ENCODE measurements around the gene FGGY. TPM values are rescaled to one million over a fixed set of nuclear protein-coding genes. Genes with fewer than 3 reads are reported as not detected.

Gene FGGY
- total and polyA plus RNA-seq, 4 donors = 16.0 to 67.0 (median 43.4) TPM

DNA sequence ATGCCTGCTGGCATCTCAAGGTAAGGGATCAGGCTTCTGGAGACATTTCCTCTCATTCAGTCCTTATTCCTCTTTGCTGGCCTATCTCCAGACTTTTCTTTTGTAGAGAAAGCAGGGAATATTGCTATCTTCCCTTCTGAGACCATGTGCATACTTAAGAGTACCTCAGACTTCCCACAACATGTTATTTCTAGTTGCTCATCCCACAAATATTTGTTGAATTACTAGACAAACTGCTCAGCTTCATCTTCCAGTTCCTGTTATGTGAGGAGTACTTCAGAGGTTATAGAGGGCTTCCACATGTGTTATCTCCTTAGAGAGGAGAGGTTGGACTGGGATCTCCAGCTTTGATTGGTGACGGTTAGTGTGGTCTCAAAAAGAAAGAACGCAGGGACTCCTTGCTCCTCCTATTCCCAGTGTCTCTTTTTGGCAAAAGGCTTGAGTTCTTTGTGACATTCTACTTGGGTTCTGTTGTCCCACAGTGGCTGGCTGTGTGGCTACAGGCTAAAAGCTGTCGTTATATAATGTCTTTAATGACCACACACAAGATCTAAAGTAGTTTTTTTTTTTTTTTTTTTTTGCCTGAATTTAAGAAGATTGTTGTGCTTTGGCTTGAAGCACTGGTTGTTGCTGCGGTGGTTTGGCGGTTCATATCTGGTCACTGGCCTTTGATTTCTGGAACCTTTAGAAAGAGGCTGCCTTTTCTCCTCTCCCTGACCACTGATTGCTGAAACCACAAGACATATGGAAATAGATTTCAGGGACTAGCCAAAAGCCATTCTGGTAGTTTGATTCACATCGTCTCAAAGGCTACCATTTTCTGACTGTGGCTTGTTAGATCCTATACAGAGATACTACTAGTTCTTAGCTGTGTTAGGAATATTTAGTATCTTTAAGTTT, 78.7 kb downstream of the FGGY start (continued):
- no peak for TF ChIP-seq CTCF (IDR thresholded peaks at IDR 0.05; ENCODE audit: low read depth, low read length, missing input control)
- TF ChIP-seq SP1 (IDR thresholded peaks at IDR 0.05) = no peak
- TF ChIP-seq JUND (IDR thresholded peaks at IDR 0.05) = no peak
- TF ChIP-seq EGR1 (IDR thresholded peaks at IDR 0.05; ENCODE audit: low read depth in 2 of 2) = no peak
- TF ChIP-seq YY1 (IDR thresholded peaks at IDR 0.05) = no peak
- TF ChIP-seq, protein P1, sequence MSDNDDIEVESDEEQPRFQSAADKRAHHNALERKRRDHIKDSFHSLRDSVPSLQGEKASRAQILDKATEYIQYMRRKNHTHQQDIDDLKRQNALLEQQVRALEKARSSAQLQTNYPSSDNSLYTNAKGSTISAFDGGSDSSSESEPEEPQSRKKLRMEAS (IDR thresholded peaks at IDR 0.05) = no peak
- TF ChIP-seq RXRA (IDR thresholded peaks at IDR 0.05) = no peak
- TF ChIP-seq FOXA2 (IDR thresholded peaks at IDR 0.05) = no peak
- TF ChIP-seq HNF4A (conservative IDR thresholded peaks at IDR 0.05) = no peak
- no peak for TF ChIP-seq NR2F2 (IDR thresholded peaks at IDR 0.05)
- TF ChIP-seq FOXA1 (IDR thresholded peaks at IDR 0.05) = no peak

GRCh38 chr1:59377350-59377904, 80.5 kb downstream of the FGGY start:
- H3K4me1 ChIP-seq (ENCODE audit: control insufficient read depth in 4 of 4, insufficient read depth in 4 of 4, low read length in 3 of 4) = no peaks in the 10 kb centered on the region
- DNase-seq (ENCODE audit: low spot score) = no peak
- no peaks in the 10 kb centered on the region for H3K27me3 ChIP-seq (ENCODE audit: control insufficient read depth in 4 of 4, insufficient read depth in 4 of 4, low read length in 3 of 4)
- H3K4me3 ChIP-seq (ENCODE audit: low read depth in 1 of 3, low read length in 3 of 3) = no peak overlapping the region
- TF ChIP-seq FOXA2 (IDR thresholded peaks at IDR 0.05) = no peak
- no peak overlapping the region for H3K27ac ChIP-seq (ENCODE audit: low read depth in 1 of 2, low read length in 2 of 2)
- H3K9me3 ChIP-seq (ENCODE audit: control insufficient read depth in 4 of 4, low read length in 3 of 4) = no peaks in the 10 kb centered on the region
- peaks cover 0 to 12% (median 7%) of the 10 kb centered on the region in 4 donors for H3K36me3 ChIP-seq (ENCODE audit: control insufficient read depth in 4 of 4, insufficient read depth in 3 of 4, low read depth in 1 of 4, low read length in 3 of 4)
- H3K9ac ChIP-seq (ENCODE audit: low read depth in 1 of 2, low read length in 2 of 2) = no peak overlapping the region
- WGBS = 97% methylated on average over 3 of the region's 3 CpGs

DNA sequence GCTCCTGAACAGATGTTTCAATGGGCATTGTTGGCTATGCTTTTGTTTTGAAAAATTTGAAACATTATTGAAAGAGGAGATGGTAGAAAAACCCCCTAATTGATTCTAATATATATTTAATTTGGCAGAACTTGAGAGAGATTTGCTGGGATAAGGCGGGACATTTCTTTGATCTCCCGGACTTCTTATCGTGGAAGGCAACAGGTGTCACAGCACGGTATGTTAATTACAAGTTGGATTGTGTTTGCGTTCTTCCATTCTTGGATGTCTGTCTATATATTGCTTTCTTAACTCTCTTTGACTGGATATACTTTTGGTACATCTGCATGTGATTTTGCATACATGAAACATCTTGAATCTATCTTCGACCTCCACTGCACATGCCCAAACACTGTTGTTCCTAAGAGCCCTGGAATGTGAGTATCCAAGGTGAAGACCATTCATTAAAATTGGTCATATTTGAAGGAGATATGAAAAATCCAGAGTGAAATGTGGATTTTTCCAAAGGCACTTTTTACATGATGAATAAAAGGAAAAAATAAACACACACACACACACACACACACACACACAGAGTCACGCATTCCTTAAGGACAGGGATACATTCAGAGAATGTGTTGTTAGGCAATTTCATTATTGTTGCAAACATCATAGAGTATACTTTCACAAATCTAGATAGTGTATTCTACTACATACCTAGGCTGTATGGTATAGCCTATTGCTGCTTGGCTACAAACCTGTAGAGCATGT, 81.9 kb downstream of the FGGY start:
- H3K27ac ChIP-seq (ENCODE audit: low read depth in 1 of 2, low read length in 2 of 2) = no peak overlapping the region
- peaks cover 0 to 12% (median 7%) of the 10 kb centered on the region in 4 donors for H3K36me3 ChIP-seq (ENCODE audit: control insufficient read depth in 4 of 4, insufficient read depth in 3 of 4, low read depth in 1 of 4, low read length in 3 of 4)
- H3K9me3 ChIP-seq (ENCODE audit: control insufficient read depth in 4 of 4, low read length in 3 of 4) = no peaks in the 10 kb centered on the region
- no peak for TF ChIP-seq FOXA2 (IDR thresholded peaks at IDR 0.05)
- no peak for TF ChIP-seq TAF1 (conservative IDR thresholded peaks at IDR 0.05)
- no peak for TF ChIP-seq EGR1 (IDR thresholded peaks at IDR 0.05; ENCODE audit: low read depth in 2 of 2)
- TF ChIP-seq YY1 (IDR thresholded peaks at IDR 0.05) = no peak
- TF ChIP-seq HNF4G (IDR thresholded peaks at IDR 0.05) = no peak
- no peak for TF ChIP-seq RAD21 (IDR thresholded peaks at IDR 0.05)
- TF ChIP-seq SP1 (IDR thresholded peaks at IDR 0.05) = no peak
- TF ChIP-seq GABPA (IDR thresholded peaks at IDR 0.05 in 1 of 2, conservative IDR thresholded peaks at IDR 0.05 in 1 of 2) = no peak
- no peak overlapping the region for H3K9ac ChIP-seq (ENCODE audit: low read depth in 1 of 2, low read length in 2 of 2)
- no peaks in the 10 kb centered on the region for H3K27me3 ChIP-seq (ENCODE audit: control insufficient read depth in 4 of 4, insufficient read depth in 4 of 4, low read length in 3 of 4)
- no peaks in the 10 kb centered on the region for H3K4me1 ChIP-seq (ENCODE audit: control insufficient read depth in 4 of 4, insufficient read depth in 4 of 4, low read length in 3 of 4)
- no peak for DNase-seq (ENCODE audit: low spot score)
- no peak overlapping the region for H3K4me3 ChIP-seq (ENCODE audit: low read depth in 1 of 3, low read length in 3 of 3)
- WGBS = 77% methylated on average over 7 of the region's 7 CpGs

All from liver (tissue), 9 donors.